K562 (cell line): ENCODE results near the gene GMPR2. TPM values are rescaled to one million over a fixed set of nuclear protein-coding genes. Genes with fewer than 3 reads are reported as not detected.

ENCODE experiments used
- ASH1L ChIP-seq: fragments of 450-650 bp; IDR thresholded peaks from 2 replicates; pipeline ENCODE4 v1.6.1; 2018; ENCODE audit warnings: borderline replicate concordance, mild to moderate bottlenecking, low read depth; ENCODE audit not compliant: partially characterized antibody
- BRD4 ChIP-seq: fragments of 200-600 bp; sonication (generic); IDR thresholded peaks from 2 replicates; pipeline ENCODE4 v1.6.1; 2017; ENCODE audit warnings: inconsistent platforms
- FOSL1 ChIP-seq: fragments of 200-800 bp; sonication (Bioruptor generic); conservative IDR thresholded peaks from 2 replicates; pipeline ENCODE4 v1.6.1; 2016; ENCODE audit warnings: missing genetic modification characterization, missing compliant biosample characterization
- HIVEP1 ChIP-seq: fragments of 250-450 bp; sonication (Bioruptor Pico); IDR thresholded peaks from 2 replicates; pipeline ENCODE4 v1.4.0; 2020; ENCODE audit warnings: mild to moderate bottlenecking
- PML ChIP-seq: IDR thresholded peaks from 2 replicates; pipeline ENCODE4 v1.6.1; 2012; ENCODE audit warnings: low read length, inconsistent platforms
- POLR2G ChIP-seq: fragments of 200-400 bp; formaldehyde crosslinking; IDR thresholded peaks from 2 replicates; pipeline ENCODE4 v1.6.1; 2017; ENCODE audit warnings: low read depth, mild to moderate bottlenecking, antibody characterized with exemption, low read length, moderate library complexity
- PRPF4 ChIP-seq: fragments of 200-400 bp; formaldehyde crosslinking; IDR thresholded peaks from one replicate; pipeline ENCODE4 v1.6.1; 2017; ENCODE audit warnings: low read length, low read depth, mild to moderate bottlenecking; ENCODE audit not compliant: insufficient read depth, poor library complexity, severe bottlenecking
- RBM25 ChIP-seq: fragments of 200-400 bp; formaldehyde crosslinking; IDR thresholded peaks from 2 replicates; pipeline ENCODE4 v1.6.1; 2018; ENCODE audit warnings: low read length, low read depth, moderate library complexity; ENCODE audit not compliant: severe bottlenecking
- SUPT5H ChIP-seq: fragments of 450-650 bp; IDR thresholded peaks from 2 replicates; pipeline ENCODE4 v1.6.1; 2016
- ZNF311 ChIP-seq: fragments of 250-450 bp; sonication (Bioruptor Pico); IDR thresholded peaks from 2 replicates; pipeline ENCODE4 v1.4.0; 2020; ENCODE audit warnings: mild to moderate bottlenecking, moderate library complexity
- ZNF408 ChIP-seq: fragments of 250-450 bp; sonication (Bioruptor Pico); IDR thresholded peaks from 2 replicates; pipeline ENCODE4 v1.4.0; 2020; ENCODE audit warnings: low read depth, mild to moderate bottlenecking, moderate library complexity
- polyA plus RNA-seq, 8 experiments: library from polyadenylated mRNA; depleted of rRNA in 4 of 8; stranded (reverse) in 5 of 8; unstranded in 3 of 8; fragments of >200 nt; fragmentation: Nextera tagmentation in 2 of 8; fragmentation: Illumina TruSeq in 1 of 8; extraction: Ambion mirVana in 2 of 8; extraction: Trizol in 1 of 8; gene quantifications; 2 replicates each; pipeline versions ENCODE4 v1.2.1 to v1.2.3, GENCODE V29; 2011 to 2014; ENCODE audit warnings: inconsistent platforms in 1 of 8, missing spikeins in 1 of 8
- total RNA-seq, 7 experiments: library from RNA; depleted of rRNA in 6 of 7; stranded (reverse); fragments of >200 nt in 6 of 7; fragmentation: Illumina TruSeq in 2 of 7; extraction: Trizol in 2 of 7; gene quantifications; 2 replicates each; pipeline versions ENCODE4 v1.2.1 to v1.2.3, GENCODE V29; 2011 to 2021; ENCODE audit warnings: low replicate concordance in 1 of 7
- TF ChIP-seq, protein P1 (sequence below): sonication (generic); formaldehyde crosslinking; IDR thresholded peaks from 2 replicates; pipeline ENCODE4 v1.8.1; 2022; ENCODE audit warnings: missing genetic modification reagents
- TF ChIP-seq, protein P2 (sequence below), 2 experiments: fragments of 150-350 bp in 1 of 2; IDR thresholded peaks; 2 replicates each; pipeline ENCODE4 v1.6.1; 2012 to 2016; ENCODE audit warnings: low read depth in 2 of 2, low read length in 2 of 2, mild to moderate bottlenecking in 1 of 2, moderate library complexity in 1 of 2
- TF ChIP-seq, protein P3 (sequence below): sonication (generic); IDR thresholded peaks from 2 replicates; pipeline ENCODE4 v1.6.1; 2016
- TF ChIP-seq, protein P4 (sequence below): fragments of 450-650 bp; formaldehyde crosslinking; IDR thresholded peaks from 2 replicates; pipeline ENCODE4 v1.4.0; 2020; ENCODE audit warnings: mild to moderate bottlenecking
- TF ChIP-seq, protein P5 (sequence below): fragments of 450-650 bp; formaldehyde crosslinking; IDR thresholded peaks from 2 replicates; pipeline ENCODE4 v1.4.0; 2022; ENCODE audit warnings: mild to moderate bottlenecking, moderate library complexity
- TF ChIP-seq, protein P6 (sequence below): sonication (generic); formaldehyde crosslinking; IDR thresholded peaks from 2 replicates; pipeline ENCODE4 v1.8.0; 2022; ENCODE audit warnings: mild to moderate bottlenecking, low read depth, missing genetic modification reagents

The GMPR2 gene
- total and polyA plus RNA-seq, 9 of the 15 experiments (the other 6 are each of a cell fraction or from before 2014, with no cell fraction given), result 26.4 to 67.4 (median 36.3) TPM

DNA sequence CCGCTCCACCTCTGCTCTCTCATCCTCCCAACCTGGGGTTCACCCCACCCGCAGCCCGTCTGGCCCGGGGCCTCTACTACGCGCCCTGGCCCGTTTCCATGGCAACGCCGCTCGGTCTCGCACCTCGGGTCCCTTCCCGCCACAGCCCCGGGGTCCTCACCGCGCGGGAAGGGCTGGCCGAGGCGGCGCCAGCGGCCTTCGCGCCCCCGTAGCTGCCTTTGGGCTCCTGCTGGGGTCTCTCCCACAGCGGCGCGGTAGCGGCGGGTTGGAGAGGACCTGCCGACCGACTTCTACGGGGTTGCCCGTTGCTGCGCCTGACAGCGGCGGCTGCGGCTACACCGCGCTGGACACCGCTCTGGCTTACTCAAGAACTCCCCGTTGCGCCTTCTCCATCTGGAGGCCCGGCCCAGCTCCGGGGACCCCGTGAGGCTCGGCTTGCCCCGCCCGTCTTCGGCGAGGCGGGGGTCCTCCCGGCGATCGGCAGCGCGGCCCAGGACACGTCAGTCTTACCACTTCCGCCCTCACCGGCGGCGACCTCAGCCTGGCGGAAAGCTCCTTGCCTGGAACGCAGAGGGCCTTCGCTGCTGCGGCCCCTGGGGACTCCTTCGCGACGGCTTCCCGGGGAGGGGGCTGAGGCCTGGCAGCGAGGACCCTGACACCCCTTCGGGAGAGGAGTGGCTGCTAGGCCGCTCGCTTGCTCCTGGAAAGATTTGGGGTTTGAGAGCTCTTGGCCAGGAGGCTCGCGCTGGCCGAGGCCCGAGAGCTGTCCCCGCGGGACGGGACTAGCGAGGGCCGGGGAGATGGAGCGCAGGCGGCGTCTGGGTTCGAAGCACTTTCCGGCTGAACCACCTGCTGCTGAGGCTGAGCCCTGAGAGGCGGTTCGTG, 37.3 kb upstream of the GMPR2 start, which contains the start of gene TM9SF1 (continued):
- TF ChIP-seq BRD4 (peak; percentile 68; the same call in 1 of the 2 replicates), ASH1L (peak; percentile 14), PRPF4 (no peak), POLR2G (peak; percentile 94), PML (peak; percentile 18; the same call in 1 of the 2 replicates), HIVEP1 (CRISPR knock-in tag) (0 out of 2 replicates have a peak, but pooled peaks have one; percentile 49), FOSL1 (tag) (peak; percentile 90), SUPT5H (peak; percentile 70), ZNF311 (CRISPR knock-in tag) (no peak), ZNF408 (CRISPR knock-in tag) (no peak), RBM25 (no peak)
- TF ChIP-seq, protein P1, sequence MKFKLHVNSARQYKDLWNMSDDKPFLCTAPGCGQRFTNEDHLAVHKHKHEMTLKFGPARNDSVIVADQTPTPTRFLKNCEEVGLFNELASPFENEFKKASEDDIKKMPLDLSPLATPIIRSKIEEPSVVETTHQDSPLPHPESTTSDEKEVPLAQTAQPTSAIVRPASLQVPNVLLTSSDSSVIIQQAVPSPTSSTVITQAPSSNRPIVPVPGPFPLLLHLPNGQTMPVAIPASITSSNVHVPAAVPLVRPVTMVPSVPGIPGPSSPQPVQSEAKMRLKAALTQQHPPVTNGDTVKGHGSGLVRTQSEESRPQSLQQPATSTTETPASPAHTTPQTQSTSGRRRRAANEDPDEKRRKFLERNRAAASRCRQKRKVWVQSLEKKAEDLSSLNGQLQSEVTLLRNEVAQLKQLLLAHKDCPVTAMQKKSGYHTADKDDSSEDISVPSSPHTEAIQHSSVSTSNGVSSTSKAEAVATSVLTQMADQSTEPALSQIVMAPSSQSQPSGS, result no peak
- TF ChIP-seq, protein P2, sequence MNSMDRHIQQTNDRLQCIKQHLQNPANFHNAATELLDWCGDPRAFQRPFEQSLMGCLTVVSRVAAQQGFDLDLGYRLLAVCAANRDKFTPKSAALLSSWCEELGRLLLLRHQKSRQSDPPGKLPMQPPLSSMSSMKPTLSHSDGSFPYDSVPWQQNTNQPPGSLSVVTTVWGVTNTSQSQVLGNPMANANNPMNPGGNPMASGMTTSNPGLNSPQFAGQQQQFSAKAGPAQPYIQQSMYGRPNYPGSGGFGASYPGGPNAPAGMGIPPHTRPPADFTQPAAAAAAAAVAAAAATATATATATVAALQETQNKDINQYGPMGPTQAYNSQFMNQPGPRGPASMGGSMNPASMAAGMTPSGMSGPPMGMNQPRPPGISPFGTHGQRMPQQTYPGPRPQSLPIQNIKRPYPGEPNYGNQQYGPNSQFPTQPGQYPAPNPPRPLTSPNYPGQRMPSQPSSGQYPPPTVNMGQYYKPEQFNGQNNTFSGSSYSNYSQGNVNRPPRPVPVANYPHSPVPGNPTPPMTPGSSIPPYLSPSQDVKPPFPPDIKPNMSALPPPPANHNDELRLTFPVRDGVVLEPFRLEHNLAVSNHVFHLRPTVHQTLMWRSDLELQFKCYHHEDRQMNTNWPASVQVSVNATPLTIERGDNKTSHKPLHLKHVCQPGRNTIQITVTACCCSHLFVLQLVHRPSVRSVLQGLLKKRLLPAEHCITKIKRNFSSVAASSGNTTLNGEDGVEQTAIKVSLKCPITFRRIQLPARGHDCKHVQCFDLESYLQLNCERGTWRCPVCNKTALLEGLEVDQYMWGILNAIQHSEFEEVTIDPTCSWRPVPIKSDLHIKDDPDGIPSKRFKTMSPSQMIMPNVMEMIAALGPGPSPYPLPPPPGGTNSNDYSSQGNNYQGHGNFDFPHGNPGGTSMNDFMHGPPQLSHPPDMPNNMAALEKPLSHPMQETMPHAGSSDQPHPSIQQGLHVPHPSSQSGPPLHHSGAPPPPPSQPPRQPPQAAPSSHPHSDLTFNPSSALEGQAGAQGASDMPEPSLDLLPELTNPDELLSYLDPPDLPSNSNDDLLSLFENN (IDR thresholded peaks at IDR 0.05; ENCODE audit: low read depth in 2 of 2, low read length in 2 of 2), result no peak
- TF ChIP-seq, protein P3, sequence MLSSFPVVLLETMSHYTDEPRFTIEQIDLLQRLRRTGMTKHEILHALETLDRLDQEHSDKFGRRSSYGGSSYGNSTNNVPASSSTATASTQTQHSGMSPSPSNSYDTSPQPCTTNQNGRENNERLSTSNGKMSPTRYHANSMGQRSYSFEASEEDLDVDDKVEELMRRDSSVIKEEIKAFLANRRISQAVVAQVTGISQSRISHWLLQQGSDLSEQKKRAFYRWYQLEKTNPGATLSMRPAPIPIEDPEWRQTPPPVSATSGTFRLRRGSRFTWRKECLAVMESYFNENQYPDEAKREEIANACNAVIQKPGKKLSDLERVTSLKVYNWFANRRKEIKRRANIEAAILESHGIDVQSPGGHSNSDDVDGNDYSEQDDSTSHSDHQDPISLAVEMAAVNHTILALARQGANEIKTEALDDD, result no peak
- TF ChIP-seq, protein P4, sequence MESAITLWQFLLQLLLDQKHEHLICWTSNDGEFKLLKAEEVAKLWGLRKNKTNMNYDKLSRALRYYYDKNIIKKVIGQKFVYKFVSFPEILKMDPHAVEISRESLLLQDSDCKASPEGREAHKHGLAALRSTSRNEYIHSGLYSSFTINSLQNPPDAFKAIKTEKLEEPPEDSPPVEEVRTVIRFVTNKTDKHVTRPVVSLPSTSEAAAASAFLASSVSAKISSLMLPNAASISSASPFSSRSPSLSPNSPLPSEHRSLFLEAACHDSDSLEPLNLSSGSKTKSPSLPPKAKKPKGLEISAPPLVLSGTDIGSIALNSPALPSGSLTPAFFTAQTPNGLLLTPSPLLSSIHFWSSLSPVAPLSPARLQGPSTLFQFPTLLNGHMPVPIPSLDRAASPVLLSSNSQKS (CRISPR knock-in tag), result no peak
- TF ChIP-seq, protein P5, sequence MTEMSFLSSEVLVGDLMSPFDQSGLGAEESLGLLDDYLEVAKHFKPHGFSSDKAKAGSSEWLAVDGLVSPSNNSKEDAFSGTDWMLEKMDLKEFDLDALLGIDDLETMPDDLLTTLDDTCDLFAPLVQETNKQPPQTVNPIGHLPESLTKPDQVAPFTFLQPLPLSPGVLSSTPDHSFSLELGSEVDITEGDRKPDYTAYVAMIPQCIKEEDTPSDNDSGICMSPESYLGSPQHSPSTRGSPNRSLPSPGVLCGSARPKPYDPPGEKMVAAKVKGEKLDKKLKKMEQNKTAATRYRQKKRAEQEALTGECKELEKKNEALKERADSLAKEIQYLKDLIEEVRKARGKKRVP (CRISPR knock-in tag), result 0 out of 2 replicates have a peak, but pooled peaks have one; percentile 10
- TF ChIP-seq, protein P6, sequence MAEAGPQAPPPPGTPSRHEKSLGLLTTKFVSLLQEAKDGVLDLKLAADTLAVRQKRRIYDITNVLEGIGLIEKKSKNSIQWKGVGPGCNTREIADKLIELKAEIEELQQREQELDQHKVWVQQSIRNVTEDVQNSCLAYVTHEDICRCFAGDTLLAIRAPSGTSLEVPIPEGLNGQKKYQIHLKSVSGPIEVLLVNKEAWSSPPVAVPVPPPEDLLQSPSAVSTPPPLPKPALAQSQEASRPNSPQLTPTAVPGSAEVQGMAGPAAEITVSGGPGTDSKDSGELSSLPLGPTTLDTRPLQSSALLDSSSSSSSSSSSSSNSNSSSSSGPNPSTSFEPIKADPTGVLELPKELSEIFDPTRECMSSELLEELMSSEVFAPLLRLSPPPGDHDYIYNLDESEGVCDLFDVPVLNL (CRISPR knock-in tag), result peak; percentile 81
